GM21529 (cell line): Measurements from ENCODE around the gene ABCD1.

ENCODE experiments used
- ATAC-seq: cut with Tn5 transposase; IDR thresholded peaks from one replicate; pipeline ENCODE4 v1.9.1; 2021; ENCODE audit not compliant: unreplicated experiment

ABCD1 gene

GRCh38 chrX:153783378-153784013 is 58.8 kb downstream of the ABCD1 start:
- ATAC-seq = no peak

GRCh38 chrX:153784325-153784967 is 59.8 kb downstream of the ABCD1 start:
- no peak for ATAC-seq

DNA sequence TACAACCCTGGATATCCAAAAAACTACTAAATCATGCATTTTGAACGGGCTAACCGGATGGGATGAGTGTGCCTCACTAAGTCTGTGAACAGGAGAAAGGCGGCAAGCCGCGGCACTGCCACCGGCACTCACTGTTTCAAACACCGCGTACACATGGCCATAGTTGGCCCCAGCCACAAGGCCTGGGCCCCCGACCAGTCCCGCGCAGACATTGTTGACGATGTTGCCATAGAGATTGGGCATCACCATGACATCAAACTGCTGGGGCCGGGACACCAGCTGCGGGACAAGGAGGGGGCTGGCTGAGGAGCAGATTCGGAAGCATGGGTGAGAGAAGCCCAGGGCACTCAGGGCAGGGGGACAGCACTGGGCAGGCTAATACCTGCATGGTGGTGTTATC is 62.0 kb downstream of the ABCD1 start:
- ATAC-seq = no peak

DNA sequence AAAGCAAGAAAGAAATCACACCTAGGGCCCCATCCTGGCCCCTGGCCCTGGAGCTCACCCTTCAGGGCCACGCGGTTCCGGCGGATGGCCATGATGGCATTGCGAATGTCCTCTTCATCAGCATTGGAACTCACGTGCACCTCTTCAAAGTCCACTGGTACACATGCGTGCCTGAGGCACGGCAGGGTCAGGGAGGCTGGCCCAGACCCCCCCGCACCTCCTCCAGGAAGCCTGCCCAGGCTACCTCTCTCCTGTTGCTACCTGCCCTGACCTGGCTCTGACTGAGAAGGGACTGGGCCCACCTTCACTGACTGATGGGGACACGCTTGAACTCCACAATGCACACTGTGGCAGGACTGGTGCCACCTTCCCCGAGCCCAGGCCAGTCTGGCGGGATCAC is 65.0 kb downstream of the ABCD1 start:
- ATAC-seq = no peak

GRCh38 chrX:153791104-153791852 is 66.6 kb downstream of the ABCD1 start:
- no peak for ATAC-seq

GRCh38 chrX:153792368-153792767 is 67.7 kb downstream of the ABCD1 start:
- ATAC-seq = no peak

- ATAC-seq = no peak
Measured at GRCh38 chrX:153793291-153793690, 68.6 kb downstream of the ABCD1 start.
